GM23248 (cell line): Measurements from ENCODE around the gene C19orf12.

ENCODE experiments used
- EZH2 ChIP-seq: fragments of 200-600 bp; sonication (generic); IDR thresholded peaks from 2 replicates; pipeline ENCODE4 v1.6.1; 2018; ENCODE audit warnings: antibody characterized with exemption, mild to moderate bottlenecking; ENCODE audit not compliant: insufficient read depth, poor library complexity, severe bottlenecking
- EZH2phosphoT487 ChIP-seq: fragments of 200-600 bp; sonication (generic); IDR thresholded peaks from 2 replicates; pipeline ENCODE4 v1.6.1; 2018; ENCODE audit warnings: antibody characterized with exemption, moderate library complexity, mild to moderate bottlenecking, low read depth; ENCODE audit not compliant: insufficient read depth

DNA sequence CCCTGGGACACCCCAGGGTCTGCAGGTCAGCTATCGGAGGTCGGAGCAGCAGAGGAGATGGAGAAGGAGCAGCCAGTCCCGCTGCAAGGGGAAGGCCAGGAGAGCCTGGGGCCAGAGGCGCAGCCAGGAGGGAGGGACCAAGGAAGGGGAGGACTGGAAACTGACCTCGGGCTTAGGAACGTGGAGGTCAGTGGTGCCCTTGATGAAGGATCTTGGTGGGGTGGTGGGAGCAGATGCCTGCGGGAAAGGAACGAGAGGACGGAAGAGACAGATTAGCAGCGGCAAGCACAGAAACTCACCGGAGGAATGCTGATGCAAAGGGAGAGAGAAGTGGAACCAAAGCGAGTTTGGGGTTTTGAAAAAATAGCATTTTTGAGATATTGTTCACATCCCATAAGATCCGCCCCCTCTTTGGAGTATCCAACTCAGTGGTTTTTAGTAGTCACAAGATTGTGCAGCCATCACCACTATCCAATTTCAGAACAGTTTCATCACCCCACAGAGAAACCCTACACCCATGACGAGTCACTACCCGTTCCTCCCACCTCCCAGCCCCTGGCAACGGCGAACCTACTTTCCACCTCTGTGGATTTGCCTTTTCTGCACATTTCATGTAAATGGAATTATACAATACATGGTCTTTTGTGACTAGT, 27.7 kb downstream of the C19orf12 start:
- TF ChIP-seq EZH2 (no peak), EZH2phosphoT487 (no peak)
